Measurements from ENCODE around the gene SEC24D.

GRCh38 chr4:118757761-118758251 lies 78.1 kb downstream of the SEC24D start:
- TF ChIP-seq CTCF (IDR thresholded peaks at IDR 0.05; ENCODE audit: insufficient read depth, low read length, poor library complexity, severe bottlenecking) = no peak
- no peak for TF ChIP-seq EZH2phosphoT487 (conservative IDR thresholded peaks at IDR 0.05; ENCODE audit: low read length)

Measured in SU-DHL-6 (cell line).